T-helper 17 cell (primary cell): ENCODE measurements around the gene PLPP7. TPM values are rescaled to one million over a fixed set of nuclear protein-coding genes. Genes with fewer than 3 reads are reported as not detected.

Experiments used
- ATAC-seq: fragments of 150-1000 bp; cut with Tn5 transposase; 2 replicates; pipeline ENCODE4 v1.10.0; 2021; ENCODE audit warnings: mild to moderate bottlenecking, moderate library complexity
- DNase-seq, 3 donors: peaks; one replicate each; pipeline versions ENCODE4 v3.0.0 to v3.0.0-alpha.2; 2020 to 2021
- H3K9me3 ChIP-seq: one replicate; pipeline ENCODE4 v1.7.0; 2013; ENCODE audit warnings: low read length, mild to moderate bottlenecking; ENCODE audit not compliant: control insufficient read depth, poor library complexity, severe bottlenecking
- H3K27ac Mint-ChIP-seq: one replicate; pipeline ENCODE4 v1.8.0; 2022; ENCODE audit warnings: mild to moderate bottlenecking, moderate library complexity, mixed read lengths
- H3K27me3 Mint-ChIP-seq: one replicate; pipeline ENCODE4 v1.8.0; 2022; ENCODE audit warnings: mixed read lengths
- H3K36me3 Mint-ChIP-seq: one replicate; pipeline ENCODE4 v1.8.0; 2022; ENCODE audit warnings: low read depth, mixed read lengths
- H3K4me1 Mint-ChIP-seq: one replicate; pipeline ENCODE4 v1.8.0; 2022; ENCODE audit warnings: mild to moderate bottlenecking, mixed read lengths
- H3K4me3 Mint-ChIP-seq: one replicate; pipeline ENCODE4 v1.8.0; 2022; ENCODE audit warnings: mild to moderate bottlenecking, moderate library complexity, mixed read lengths
- total RNA-seq, 4 donors: library from RNA in 2 of 4; stranded (reverse) in 2 of 4; gene quantifications; one replicate each; pipeline ENCODE4 v1.2.3 and lab custom pipeline; 2022 to 2026

PLPP7 gene
- total RNA-seq, 2 donors from 2014 or later: 0.17 TPM; not detected in 1

DNA sequence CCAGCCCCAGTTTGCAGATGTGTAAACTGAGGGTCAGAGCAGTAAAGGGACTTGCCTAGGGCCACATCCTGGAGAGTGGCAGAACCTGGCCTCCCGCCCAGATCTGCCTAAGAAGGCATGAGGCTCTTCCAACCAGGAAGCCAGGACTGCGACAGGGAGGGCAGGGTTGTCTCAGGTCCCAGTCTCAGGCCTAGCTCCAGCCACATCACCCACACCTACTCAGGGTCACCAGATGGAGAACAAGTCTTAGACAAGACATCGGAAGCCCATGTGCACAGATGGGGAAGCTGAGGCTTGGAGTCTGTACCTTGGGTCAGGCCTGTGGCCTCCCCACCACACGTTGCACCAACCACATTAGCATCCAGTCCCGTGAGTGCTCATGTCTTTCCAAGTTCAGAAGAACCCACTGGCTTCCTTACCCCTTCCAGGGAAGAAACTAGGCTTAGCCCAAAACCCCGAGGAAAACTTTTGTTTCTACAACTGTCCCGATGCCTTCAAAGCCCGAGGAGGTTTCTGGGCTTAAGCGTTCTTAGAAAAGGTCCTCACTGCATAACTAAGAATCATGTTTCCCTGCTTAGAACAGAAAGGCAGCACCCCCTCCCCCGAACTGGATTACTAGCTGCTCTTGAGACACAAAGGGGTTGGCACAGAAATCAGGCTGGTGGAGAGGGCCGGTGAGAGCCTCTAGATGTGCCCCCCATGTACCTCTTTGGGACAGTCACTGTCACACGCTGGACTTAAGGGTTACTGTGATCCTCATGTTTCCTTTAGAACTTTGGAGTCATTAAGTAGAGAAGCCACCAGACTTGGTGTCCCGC is 15.5 kb upstream of the PLPP7 start:
- Mint-ChIP-seq H3K27ac (peak overlapping the region; percentile 99), H3K4me3 (peak overlapping the region; percentile 98), H3K27me3 (no peaks in the 10 kb centered on the region), H3K4me1 (peaks cover 51% of the 10 kb centered on the region), H3K36me3 (peaks cover 5% of the 10 kb centered on the region)
- H3K9me3 ChIP-seq: no peaks in the 10 kb centered on the region
- DNase-seq: no peak
- no peak for ATAC-seq

DNA sequence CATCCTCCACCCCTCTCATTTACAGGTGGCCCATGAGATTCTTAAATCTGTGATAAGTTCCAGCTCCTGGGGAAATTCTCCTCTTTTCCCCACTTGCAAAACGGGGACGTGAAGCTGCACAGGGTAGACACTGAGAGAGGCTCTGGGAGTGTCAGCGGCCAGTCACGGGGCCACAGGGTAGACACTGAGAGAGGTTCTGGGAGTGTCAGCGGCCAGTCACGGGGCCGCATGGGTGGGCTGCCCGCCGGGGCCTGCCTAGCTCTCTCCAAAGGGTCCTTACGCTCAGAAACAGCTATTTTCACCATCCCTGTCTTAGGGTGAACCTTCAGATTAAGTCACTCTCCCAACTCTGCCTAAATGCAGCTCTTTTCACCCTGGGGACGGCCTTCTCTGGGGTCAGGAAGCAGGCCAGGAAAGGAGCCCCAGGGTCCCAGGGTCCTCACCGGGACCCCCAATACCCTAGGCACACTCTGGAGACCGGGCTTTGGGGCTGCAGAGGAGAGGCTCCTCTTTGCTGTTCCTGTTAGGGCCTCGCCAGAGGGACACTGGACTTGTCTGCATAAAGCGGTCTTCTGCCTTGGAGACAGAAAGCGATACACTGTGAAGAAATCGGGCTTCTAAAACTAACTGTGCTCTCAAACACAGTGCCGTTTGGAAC is 14.7 kb upstream of the PLPP7 start:
- peaks cover 5% of the 10 kb centered on the region for H3K36me3 Mint-ChIP-seq
- H3K4me1 Mint-ChIP-seq: peaks cover 46% of the 10 kb centered on the region
- H3K27me3 Mint-ChIP-seq: no peaks in the 10 kb centered on the region
- ATAC-seq (no peak), DNase-seq (no peak)
- H3K27ac Mint-ChIP-seq: peak overlapping the region; percentile 99
- H3K9me3 ChIP-seq: no peaks in the 10 kb centered on the region
- peak overlapping the region; percentile 98 for H3K4me3 Mint-ChIP-seq

DNA sequence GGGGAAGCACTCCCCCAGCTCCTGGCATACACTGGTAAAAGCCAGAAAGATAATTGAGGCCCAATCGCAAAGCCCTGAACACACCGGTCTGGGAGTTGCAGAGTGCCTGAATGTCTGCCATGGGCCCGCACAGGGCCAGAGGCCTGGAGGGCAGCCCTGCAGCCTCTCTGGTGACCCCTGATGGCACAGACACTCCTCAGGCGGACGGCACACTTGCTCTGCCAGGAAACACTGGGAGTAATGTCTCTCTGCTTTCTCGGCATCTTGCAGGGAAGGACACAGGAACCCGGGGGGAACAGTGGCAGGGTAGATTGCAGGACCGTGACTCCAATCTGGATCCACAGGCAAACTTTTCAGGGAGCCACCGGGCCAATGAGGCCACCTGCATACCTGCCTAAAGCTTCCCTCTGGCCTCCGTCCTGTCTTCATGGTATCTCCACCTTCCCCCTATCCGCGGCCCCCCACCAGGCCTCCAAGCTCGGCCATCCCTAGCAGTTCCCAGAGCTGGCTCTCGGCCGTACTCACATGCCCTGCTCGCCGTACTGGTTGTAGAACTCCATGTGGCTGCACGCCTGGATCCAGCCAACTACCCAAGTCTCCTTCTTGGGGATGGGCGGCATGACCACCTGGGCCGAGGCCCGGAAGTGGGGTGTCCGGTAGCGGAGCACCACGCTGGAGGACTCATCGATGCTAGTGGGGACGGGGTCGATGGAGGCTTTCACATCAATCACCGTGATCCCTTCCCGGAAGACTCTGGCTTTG is 14.0 kb upstream of the PLPP7 start:
- H3K4me1 Mint-ChIP-seq: peaks cover 42% of the 10 kb centered on the region
- peak overlapping the region; percentile 98 for H3K4me3 Mint-ChIP-seq
- ATAC-seq: no peak
- H3K9me3 ChIP-seq: no peaks in the 10 kb centered on the region
- peak overlapping the region; percentile 99 for H3K27ac Mint-ChIP-seq
- no peaks in the 10 kb centered on the region for H3K27me3 Mint-ChIP-seq
- peaks cover 5% of the 10 kb centered on the region for H3K36me3 Mint-ChIP-seq
- no peak for DNase-seq

DNA sequence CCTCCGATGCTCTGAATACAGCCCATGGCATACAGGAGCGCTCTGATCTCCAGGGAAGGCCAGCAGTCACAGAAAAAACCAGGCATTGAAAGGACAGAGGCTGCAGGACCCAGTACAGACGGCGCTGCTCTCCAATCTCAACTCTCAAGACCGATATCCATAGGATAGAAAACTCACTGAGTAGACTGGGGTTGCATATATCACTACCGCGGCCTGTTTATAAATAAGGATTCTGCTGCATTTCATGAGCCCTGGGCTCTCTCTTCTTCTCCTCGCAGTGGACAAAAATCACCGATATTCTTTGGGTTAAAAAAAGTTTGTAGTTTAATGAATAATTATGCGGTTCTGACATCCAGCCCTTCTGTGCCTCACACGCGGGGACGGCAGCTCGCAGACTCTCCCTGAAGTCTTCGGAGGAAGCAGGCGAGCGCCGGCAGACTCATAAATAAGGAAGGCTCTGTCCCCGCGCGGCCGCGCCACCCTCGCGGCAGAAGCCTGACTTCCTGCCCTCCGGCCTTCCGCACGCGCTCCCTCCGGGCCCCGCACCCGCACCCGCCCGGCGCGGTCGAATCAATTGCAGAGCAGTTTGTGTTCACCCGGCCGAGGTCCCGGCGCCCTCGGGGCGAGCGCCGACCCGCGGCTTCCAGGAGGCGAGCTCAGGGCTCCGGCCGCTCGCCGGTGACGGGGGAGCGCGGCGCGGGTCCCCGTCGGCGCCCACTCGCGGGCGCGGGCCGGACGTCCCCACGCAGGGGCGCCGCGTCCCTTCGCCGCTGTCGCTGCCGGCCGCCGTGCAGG is 13.2 kb upstream of the PLPP7 start, which contains the start of gene FAM78A:
FAM78A (minus strand) TSS at position 417 of the 795 bp plus-strand sequence; CDS start at position 86, 331 bp downstream.
- Mint-ChIP-seq H3K27ac (peak within 1 kb of the TSS; percentile 99), H3K4me3 (peak within 1 kb of the TSS; percentile 98), H3K36me3 (peaks cover 5% of the 10 kb centered on the region), H3K4me1 (peaks cover 36% of the 10 kb centered on the region), H3K27me3 (no peaks in the 10 kb centered on the region)
- peak in 2 of 3 donors; percentile 26 to 29 for DNase-seq
- H3K9me3 ChIP-seq: no peaks in the 10 kb centered on the region
- peak; percentile 4 for ATAC-seq

DNA sequence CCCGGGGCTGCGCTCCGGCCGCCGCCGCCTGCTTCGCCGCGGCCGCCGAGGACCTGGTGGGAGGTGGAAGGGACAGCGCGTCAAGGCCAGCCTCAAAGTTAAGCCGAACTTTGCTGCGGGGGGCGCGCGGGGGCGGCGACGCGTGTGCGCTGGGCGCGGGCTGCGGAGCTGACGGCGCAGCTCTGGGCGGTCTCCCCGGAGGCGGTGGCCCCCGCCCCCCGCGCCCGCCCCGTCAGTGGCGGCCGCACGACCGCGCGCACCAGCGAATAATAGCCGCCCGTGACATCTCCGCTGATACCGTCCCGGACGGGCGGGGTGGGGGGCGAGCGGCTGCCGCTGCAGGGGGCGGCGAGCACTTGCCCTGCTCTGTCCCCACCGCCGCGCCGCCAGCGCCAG is 12.6 kb upstream of the PLPP7 start:
- Mint-ChIP-seq H3K4me1 (peaks cover 37% of the 10 kb centered on the region), H3K36me3 (peaks cover 6% of the 10 kb centered on the region), H3K27me3 (peaks cover 4% of the 10 kb centered on the region), H3K27ac (no peak overlapping the region), H3K4me3 (peak overlapping the region; percentile 19)
- DNase-seq (peak in 2 of 3 donors; percentile 45 to 49), ATAC-seq (peak; percentile 37)
- no peaks in the 10 kb centered on the region for H3K9me3 ChIP-seq

DNA sequence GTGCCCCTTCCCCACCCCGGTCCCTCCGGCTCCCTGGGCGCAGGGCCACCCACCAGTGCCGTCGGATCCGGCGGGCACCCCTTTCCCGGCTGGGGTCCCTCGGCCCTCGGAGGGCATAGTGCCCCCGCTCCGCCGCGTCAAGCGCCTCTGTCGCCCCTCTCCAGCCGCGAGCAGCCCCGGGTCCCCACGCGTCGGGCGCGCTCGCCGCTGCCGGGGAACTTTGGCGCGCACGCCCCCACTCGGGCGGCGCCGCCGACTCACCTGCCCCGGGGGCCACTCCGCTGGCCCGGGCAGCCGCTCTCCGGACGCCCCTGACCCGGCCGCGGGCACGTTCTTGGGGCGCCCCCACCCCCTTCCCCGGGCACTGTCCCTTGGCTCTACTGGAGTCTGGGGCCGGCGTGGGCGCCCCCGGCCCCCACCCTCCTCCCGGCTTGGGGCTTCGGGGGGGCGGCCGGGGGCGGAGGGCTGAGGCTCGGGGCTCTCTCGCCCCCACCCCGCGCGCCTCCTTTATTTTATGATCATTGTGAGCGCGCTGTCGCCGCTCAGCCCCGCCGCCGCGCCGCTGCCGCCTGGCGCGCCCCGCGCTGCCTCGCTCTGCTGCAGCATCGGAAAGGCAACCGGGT is 12.1 kb upstream of the PLPP7 start:
- ATAC-seq (peak; percentile 18), DNase-seq (no peak)
- Mint-ChIP-seq H3K36me3 (peaks cover 12% of the 10 kb centered on the region), H3K27ac (peak overlapping the region; percentile 92), H3K27me3 (peaks cover 9% of the 10 kb centered on the region), H3K4me3 (peak overlapping the region; percentile 19), H3K4me1 (peaks cover 38% of the 10 kb centered on the region)
- H3K9me3 ChIP-seq: no peaks in the 10 kb centered on the region

DNA sequence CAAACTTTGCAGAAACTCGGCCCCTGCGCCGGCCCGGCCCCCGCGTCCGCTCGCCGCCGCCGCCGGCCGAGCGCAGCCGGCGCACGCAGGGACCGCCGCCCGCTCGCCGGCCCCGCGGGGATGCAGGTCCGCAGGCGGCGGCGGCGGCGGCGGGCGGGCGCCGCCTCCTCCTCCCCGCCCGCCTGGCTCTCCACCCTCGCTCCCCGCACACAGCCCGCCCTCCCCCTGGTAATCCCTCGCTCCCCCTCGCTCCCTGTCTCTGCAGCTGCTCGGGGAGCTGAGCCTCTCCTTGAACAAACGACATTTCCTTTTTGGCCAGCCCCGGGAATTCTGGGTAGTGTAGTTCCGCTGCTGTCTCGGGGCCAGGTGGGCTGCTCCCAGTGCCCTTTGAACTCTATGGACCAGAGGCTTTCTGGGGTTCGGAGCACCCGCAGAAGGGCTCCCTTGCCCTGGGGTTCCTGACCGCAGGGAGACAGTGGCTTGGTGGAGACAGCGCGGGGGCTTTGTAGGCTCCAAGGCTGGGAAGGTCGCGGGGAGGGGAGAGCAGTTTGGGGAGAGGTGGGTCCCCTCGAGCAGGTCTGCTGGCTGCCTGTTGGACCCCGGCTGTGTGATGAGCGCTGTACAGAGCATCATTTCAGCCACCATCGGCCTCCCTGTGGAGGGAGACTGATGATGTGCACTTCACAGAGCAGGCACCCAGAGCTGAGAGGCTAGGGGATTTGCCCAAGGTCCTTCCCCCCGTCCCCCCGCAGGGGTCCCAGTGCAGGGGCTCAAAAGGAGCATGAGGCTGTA is 11.4 kb upstream of the PLPP7 start:
- peak; percentile 36 to 65 (median 60) for DNase-seq
- peaks cover 9% of the 10 kb centered on the region for H3K27me3 Mint-ChIP-seq
- peak; percentile 66 for ATAC-seq
- no peaks in the 10 kb centered on the region for H3K9me3 ChIP-seq
- H3K4me1 Mint-ChIP-seq: peaks cover 37% of the 10 kb centered on the region
- peak overlapping the region; percentile 95 for H3K4me3 Mint-ChIP-seq
- peaks cover 12% of the 10 kb centered on the region for H3K36me3 Mint-ChIP-seq
- H3K27ac Mint-ChIP-seq: peak overlapping the region; percentile 92

DNA sequence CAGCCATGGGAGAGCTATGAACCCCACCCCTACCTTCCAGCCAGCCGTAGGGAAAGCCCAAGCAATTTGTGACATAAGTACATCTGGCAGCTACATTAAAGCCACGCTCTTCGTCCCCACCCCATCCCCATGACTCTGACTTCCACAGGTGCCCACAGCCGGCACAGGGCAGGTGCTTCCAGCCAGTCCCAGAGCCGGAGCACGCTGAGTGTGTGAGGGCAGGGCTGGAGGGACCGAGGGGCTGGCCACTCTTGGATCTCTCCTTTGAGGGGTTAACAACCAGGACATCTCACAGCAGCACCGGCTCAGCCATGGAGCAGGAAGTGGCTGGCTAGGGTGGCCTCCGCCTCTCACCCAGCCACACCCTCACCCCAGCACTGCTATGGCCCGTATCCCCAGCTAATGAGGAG is 10.8 kb upstream of the PLPP7 start:
- Mint-ChIP-seq H3K27ac (peak overlapping the region; percentile 92), H3K4me3 (peak overlapping the region; percentile 95), H3K27me3 (peaks cover 9% of the 10 kb centered on the region), H3K36me3 (peaks cover 12% of the 10 kb centered on the region), H3K4me1 (peaks cover 31% of the 10 kb centered on the region)
- H3K9me3 ChIP-seq: no peaks in the 10 kb centered on the region
- DNase-seq (no peak), ATAC-seq (peak; percentile 58)

DNA sequence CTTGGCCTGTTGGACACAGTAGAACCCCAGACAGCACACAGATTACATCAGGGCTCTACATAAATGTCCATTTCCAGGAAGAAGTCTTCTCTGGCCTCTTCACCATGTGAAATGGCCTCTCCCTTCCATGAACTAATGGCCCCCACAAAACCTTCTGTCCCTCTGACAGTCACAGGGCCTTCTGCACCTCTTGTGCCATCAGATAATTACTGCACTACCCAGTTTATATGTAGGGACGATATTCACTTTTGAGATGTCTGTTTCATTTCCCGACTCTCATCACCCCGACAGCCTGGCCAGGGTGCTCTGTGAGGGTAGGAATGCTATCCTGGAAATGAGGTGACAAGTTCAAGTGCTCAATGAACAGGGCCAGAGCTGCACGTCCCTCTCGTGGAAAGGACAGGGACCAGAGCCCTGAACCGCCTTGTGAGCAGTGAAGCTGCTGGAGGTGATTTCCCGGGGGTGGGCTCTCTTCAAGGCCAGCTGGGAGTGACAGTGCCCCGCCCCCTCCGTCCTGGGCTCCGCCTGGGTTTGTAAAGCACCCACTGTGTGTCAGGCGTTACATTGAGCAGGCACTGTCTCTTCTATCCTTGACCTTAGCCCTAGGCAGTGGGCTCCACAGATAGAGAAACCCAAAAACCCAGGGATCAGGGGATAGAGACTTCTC is 10.2 kb upstream of the PLPP7 start:
- H3K27ac Mint-ChIP-seq: peak overlapping the region; percentile 92
- ATAC-seq (no peak), DNase-seq (no peak)
- H3K36me3 Mint-ChIP-seq: peaks cover 12% of the 10 kb centered on the region
- peaks cover 25% of the 10 kb centered on the region for H3K4me1 Mint-ChIP-seq
- H3K4me3 Mint-ChIP-seq: peak overlapping the region; percentile 95
- no peaks in the 10 kb centered on the region for H3K9me3 ChIP-seq
- peaks cover 9% of the 10 kb centered on the region for H3K27me3 Mint-ChIP-seq

DNA sequence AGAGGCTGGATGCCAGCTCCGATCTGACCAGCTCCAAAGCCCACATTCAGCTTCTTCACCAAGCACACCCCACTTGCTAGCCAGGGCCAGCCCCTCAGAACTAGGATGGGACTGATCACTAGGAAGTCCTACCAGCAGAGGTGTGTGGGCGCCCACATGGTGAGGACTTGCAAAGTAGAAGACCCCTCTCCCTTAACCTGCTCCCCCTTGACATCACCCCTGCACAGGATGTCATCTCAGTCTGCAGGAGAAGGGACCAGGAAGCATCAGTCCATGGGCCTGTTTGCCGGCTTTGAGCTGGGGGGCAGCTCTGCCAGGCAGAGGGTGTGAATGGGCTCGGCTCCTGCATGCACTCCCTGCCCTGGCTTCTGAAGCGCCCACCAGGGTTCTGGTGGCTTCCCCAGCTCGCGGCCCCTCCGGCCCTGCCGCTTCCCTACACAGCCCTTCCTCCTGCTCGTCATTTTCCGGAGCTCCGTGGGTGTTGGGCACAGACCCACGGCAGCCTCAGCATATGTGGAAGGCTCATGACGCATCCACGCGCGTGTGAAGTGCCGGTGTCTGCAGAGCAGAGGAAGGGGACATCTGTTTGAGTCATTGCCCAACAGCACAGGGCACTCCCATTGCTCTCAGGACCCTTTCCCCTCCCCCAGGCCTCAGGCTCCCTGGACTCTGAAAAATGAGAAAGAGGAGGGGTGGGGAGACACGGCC is 9.5 kb upstream of the PLPP7 start:
- H3K4me3 Mint-ChIP-seq: no peak overlapping the region
- H3K27ac Mint-ChIP-seq: no peak overlapping the region
- H3K4me1 Mint-ChIP-seq: peaks cover 25% of the 10 kb centered on the region
- peaks cover 9% of the 10 kb centered on the region for H3K27me3 Mint-ChIP-seq
- H3K36me3 Mint-ChIP-seq: peaks cover 12% of the 10 kb centered on the region
- no peaks in the 10 kb centered on the region for H3K9me3 ChIP-seq
- no peak for ATAC-seq
- no peak for DNase-seq

DNA sequence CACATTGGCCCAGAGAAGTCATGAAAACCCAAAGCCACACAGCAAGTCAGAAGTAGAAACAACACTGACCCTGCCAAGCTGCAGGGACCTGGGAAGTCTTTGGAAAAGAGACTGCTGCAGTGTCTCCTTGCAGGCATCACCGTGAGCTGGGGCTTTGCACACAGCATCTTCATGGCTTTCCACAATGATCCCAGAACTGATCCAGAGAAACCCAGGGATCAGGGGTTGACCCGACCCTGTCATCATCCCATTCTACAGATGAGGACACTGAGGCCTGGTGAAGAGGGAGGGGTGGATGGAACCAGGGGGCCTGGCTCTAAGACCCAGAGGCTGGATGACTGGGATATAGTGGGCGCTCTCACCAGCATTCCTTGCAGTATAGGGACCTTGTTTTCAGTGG is 8.9 kb upstream of the PLPP7 start:
- ATAC-seq (no peak), DNase-seq (no peak)
- no peaks in the 10 kb centered on the region for H3K9me3 ChIP-seq
- Mint-ChIP-seq H3K27ac (no peak overlapping the region), H3K27me3 (peaks cover 9% of the 10 kb centered on the region), H3K4me3 (no peak overlapping the region), H3K36me3 (peaks cover 10% of the 10 kb centered on the region), H3K4me1 (peaks cover 25% of the 10 kb centered on the region)
